ENCODE measurements around the gene CLCN4.
A peak's percentile ranks its signal among the peaks of the same experiment; 100 is the strongest.

CLCN4 gene

GRCh38 chrX:10178866-10179463 lies 22.2 kb downstream of the CLCN4 start:
- Mint-ChIP-seq H3K4me3 (no peak overlapping the region), H3K4me1 (peaks cover 4% of the 10 kb centered on the region), H3K27me3 (no peaks in the 10 kb centered on the region), H3K27ac (peak overlapping the region; percentile 41), H3K9me3 (no peaks in the 10 kb centered on the region), H3K36me3 (peaks cover 8% of the 10 kb centered on the region)
- ATAC-seq (ENCODE audit: low read depth) (no peak), DNase-seq (ENCODE audit: low spot score in 2 of 2) (no peak)

GRCh38 chrX:10183760-10184159 lies 27.0 kb downstream of the CLCN4 start:
- H3K27me3 Mint-ChIP-seq: no peaks in the 10 kb centered on the region
- no peak overlapping the region for H3K27ac Mint-ChIP-seq
- no peak overlapping the region for H3K4me3 Mint-ChIP-seq

GRCh38 chrX:10184411-10184810 lies 27.6 kb downstream of the CLCN4 start:
- no peak for ATAC-seq (ENCODE audit: low read depth)
- H3K4me3 Mint-ChIP-seq: no peak overlapping the region
- peaks cover 2% of the 10 kb centered on the region for H3K4me1 Mint-ChIP-seq
- H3K27me3 Mint-ChIP-seq: no peaks in the 10 kb centered on the region
- no peaks in the 10 kb centered on the region for H3K9me3 Mint-ChIP-seq
- no peak for DNase-seq (ENCODE audit: low spot score in 2 of 2)
- H3K36me3 Mint-ChIP-seq: peaks cover 13% of the 10 kb centered on the region
- H3K27ac Mint-ChIP-seq: peak overlapping the region; percentile 58

More at GRCh38 chrX:10183760-10184159, 27.0 kb downstream of the CLCN4 start:
- no peaks in the 10 kb centered on the region for H3K9me3 Mint-ChIP-seq
- peaks cover 13% of the 10 kb centered on the region for H3K36me3 Mint-ChIP-seq
- no peak for DNase-seq (ENCODE audit: low spot score in 2 of 2)
- peaks cover 2% of the 10 kb centered on the region for H3K4me1 Mint-ChIP-seq
- ATAC-seq (ENCODE audit: low read depth): no peak

GRCh38 chrX:10186355-10186754 lies 29.6 kb downstream of the CLCN4 start:
- H3K27ac Mint-ChIP-seq: peak overlapping the region; percentile 56
- no peak overlapping the region for H3K4me3 Mint-ChIP-seq
- peaks cover 13% of the 10 kb centered on the region for H3K36me3 Mint-ChIP-seq
- no peak for ATAC-seq (ENCODE audit: low read depth)
- H3K9me3 Mint-ChIP-seq: no peaks in the 10 kb centered on the region
- peaks cover 6% of the 10 kb centered on the region for H3K4me1 Mint-ChIP-seq
- H3K27me3 Mint-ChIP-seq: no peaks in the 10 kb centered on the region
- no peak for DNase-seq (ENCODE audit: low spot score in 2 of 2)

GRCh38 chrX:10187421-10187820 lies 30.6 kb downstream of the CLCN4 start:
- Mint-ChIP-seq H3K36me3 (peaks cover 17% of the 10 kb centered on the region), H3K27me3 (no peaks in the 10 kb centered on the region), H3K9me3 (no peaks in the 10 kb centered on the region), H3K4me3 (no peak overlapping the region), H3K4me1 (peaks cover 9% of the 10 kb centered on the region), H3K27ac (no peak overlapping the region)
- DNase-seq (ENCODE audit: low spot score in 2 of 2) (no peak), ATAC-seq (ENCODE audit: low read depth) (no peak)

GRCh38 chrX:10189317-10190268 lies 32.8 kb downstream of the CLCN4 start:
- Mint-ChIP-seq H3K9me3 (no peaks in the 10 kb centered on the region), H3K36me3 (peaks cover 24% of the 10 kb centered on the region), H3K4me1 (peaks cover 12% of the 10 kb centered on the region), H3K27me3 (no peaks in the 10 kb centered on the region), H3K4me3 (no peak overlapping the region), H3K27ac (peak overlapping the region; percentile 11)
- peak; percentile 74 to 92 for DNase-seq (ENCODE audit: low spot score in 2 of 2)
- peak; percentile 85 for ATAC-seq (ENCODE audit: low read depth)

GRCh38 chrX:10190367-10190766 lies 33.6 kb downstream of the CLCN4 start:
- peak in 1 of 2 donors; percentile 45 for DNase-seq (ENCODE audit: low spot score in 2 of 2)
- peak; percentile 69 for ATAC-seq (ENCODE audit: low read depth)
- H3K27me3 Mint-ChIP-seq: no peaks in the 10 kb centered on the region
- H3K4me1 Mint-ChIP-seq: peaks cover 12% of the 10 kb centered on the region
- H3K9me3 Mint-ChIP-seq: no peaks in the 10 kb centered on the region
- no peak overlapping the region for H3K27ac Mint-ChIP-seq
- H3K4me3 Mint-ChIP-seq: no peak overlapping the region
- peaks cover 23% of the 10 kb centered on the region for H3K36me3 Mint-ChIP-seq

GRCh38 chrX:10193587-10193986 lies 36.8 kb downstream of the CLCN4 start:
- Mint-ChIP-seq H3K27me3 (no peaks in the 10 kb centered on the region), H3K36me3 (peaks cover 17% of the 10 kb centered on the region), H3K9me3 (no peaks in the 10 kb centered on the region), H3K4me1 (peaks cover 13% of the 10 kb centered on the region), H3K4me3 (no peak overlapping the region), H3K27ac (peak overlapping the region; percentile 10)
- DNase-seq (ENCODE audit: low spot score in 2 of 2) (no peak), ATAC-seq (ENCODE audit: low read depth) (no peak)

- H3K27me3 Mint-ChIP-seq: no peaks in the 10 kb centered on the region
Observed at GRCh38 chrX:10195425-10195824, 38.6 kb downstream of the CLCN4 start.

GRCh38 chrX:10195947-10196346 lies 39.2 kb downstream of the CLCN4 start:
- Mint-ChIP-seq H3K9me3 (peaks cover under 1% of the 10 kb centered on the region), H3K4me1 (peaks cover 19% of the 10 kb centered on the region), H3K27ac (peak overlapping the region; percentile 39), H3K36me3 (peaks cover 21% of the 10 kb centered on the region), H3K4me3 (no peak overlapping the region), H3K27me3 (no peaks in the 10 kb centered on the region)
- ATAC-seq (ENCODE audit: low read depth) (no peak), DNase-seq (ENCODE audit: low spot score in 2 of 2) (no peak)

More at GRCh38 chrX:10195425-10195824, 38.6 kb downstream of the CLCN4 start:
- Mint-ChIP-seq H3K36me3 (peaks cover 19% of the 10 kb centered on the region), H3K27ac (peak overlapping the region; percentile 39), H3K4me1 (peaks cover 14% of the 10 kb centered on the region), H3K4me3 (no peak overlapping the region), H3K9me3 (no peaks in the 10 kb centered on the region)
- no peak for DNase-seq (ENCODE audit: low spot score in 2 of 2)
- no peak for ATAC-seq (ENCODE audit: low read depth)

- H3K4me1 Mint-ChIP-seq: peaks cover 15% of the 10 kb centered on the region
- peak overlapping the region; percentile 31 for H3K27ac Mint-ChIP-seq
- ATAC-seq (ENCODE audit: low read depth): no peak
Observed at GRCh38 chrX:10197279-10198210, 40.8 kb downstream of the CLCN4 start.

GRCh38 chrX:10198254-10198653 lies 41.5 kb downstream of the CLCN4 start:
- H3K4me1 Mint-ChIP-seq: peaks cover 15% of the 10 kb centered on the region
- peak overlapping the region; percentile 97 for H3K27ac Mint-ChIP-seq
- no peak overlapping the region for H3K4me3 Mint-ChIP-seq
- H3K36me3 Mint-ChIP-seq: peaks cover 17% of the 10 kb centered on the region
- H3K9me3 Mint-ChIP-seq: peaks cover 1% of the 10 kb centered on the region
- H3K27me3 Mint-ChIP-seq: no peaks in the 10 kb centered on the region
- ATAC-seq (ENCODE audit: low read depth) (no peak), DNase-seq (ENCODE audit: low spot score in 2 of 2) (no peak)

More at GRCh38 chrX:10197279-10198210, 40.8 kb downstream of the CLCN4 start:
- Mint-ChIP-seq H3K27me3 (no peaks in the 10 kb centered on the region), H3K4me3 (no peak overlapping the region), H3K9me3 (peaks cover 1% of the 10 kb centered on the region), H3K36me3 (peaks cover 18% of the 10 kb centered on the region)
- DNase-seq (ENCODE audit: low spot score in 2 of 2): no peak

GRCh38 chrX:10199212-10199611 lies 42.4 kb downstream of the CLCN4 start:
- no peaks in the 10 kb centered on the region for H3K27me3 Mint-ChIP-seq
- peaks cover 12% of the 10 kb centered on the region for H3K36me3 Mint-ChIP-seq
- ATAC-seq (ENCODE audit: low read depth): peak; percentile 89
- H3K4me3 Mint-ChIP-seq: peak overlapping the region; percentile 0
- DNase-seq (ENCODE audit: low spot score in 2 of 2): peak; percentile 30 to 35
- H3K27ac Mint-ChIP-seq: peak overlapping the region; percentile 97
- H3K4me1 Mint-ChIP-seq: peaks cover 12% of the 10 kb centered on the region
- H3K9me3 Mint-ChIP-seq: peaks cover 1% of the 10 kb centered on the region
